Glutamatergic neuron (in vitro differentiated cells): Measurements from ENCODE around the gene ARID4B. TPM values are rescaled to one million over a fixed set of nuclear protein-coding genes. Genes with fewer than 3 reads are reported as not detected.
"Not testable (repeated sequence)": the region's sequence is repeated elsewhere in the genome, so short reads cannot be mapped to it uniquely, and the experiment has no call there.

Experiments used
- DNase-seq: peaks from one replicate; pipeline ENCODE4 v3.0.0; 2022
- H3K27ac Mint-ChIP-seq: one replicate; pipeline ENCODE4 v1.8.0; 2020; ENCODE audit warnings: mild to moderate bottlenecking, mixed read lengths, inconsistent platforms; ENCODE audit not compliant: unreplicated experiment
- H3K27me3 Mint-ChIP-seq: one replicate; pipeline ENCODE4 v1.8.0; 2020; ENCODE audit warnings: mild to moderate bottlenecking, moderate library complexity, mixed read lengths, inconsistent platforms; ENCODE audit not compliant: unreplicated experiment
- H3K36me3 Mint-ChIP-seq: one replicate; pipeline ENCODE4 v1.8.0; 2020; ENCODE audit warnings: mild to moderate bottlenecking, mixed read lengths, inconsistent platforms; ENCODE audit not compliant: unreplicated experiment
- H3K4me1 Mint-ChIP-seq: one replicate; pipeline ENCODE4 v1.8.0; 2020; ENCODE audit warnings: mild to moderate bottlenecking, low read depth, mixed read lengths, inconsistent platforms; ENCODE audit not compliant: unreplicated experiment
- H3K4me3 Mint-ChIP-seq: one replicate; pipeline ENCODE4 v1.8.0; 2020; ENCODE audit warnings: mild to moderate bottlenecking, mixed read lengths, inconsistent platforms; ENCODE audit not compliant: unreplicated experiment
- H3K9me3 Mint-ChIP-seq: one replicate; pipeline ENCODE4 v1.8.0; 2020; ENCODE audit warnings: mild to moderate bottlenecking, moderate library complexity, mixed read lengths, inconsistent platforms; ENCODE audit not compliant: unreplicated experiment
- total RNA-seq: library from RNA; stranded (reverse); fragmentation: NEBNext Ultra II Directional; extraction: Animal tissue kit (Norgen Biotek cat#: 25700); gene quantifications from one replicate; pipeline ENCODE4 v1.2.1, GENCODE V29; 2021; ENCODE audit not compliant: unreplicated experiment
- TF ChIP-seq, protein P1 (sequence below): fragments of 200-600 bp; sonication (generic); IDR thresholded peaks from one replicate; pipeline ENCODE4 v1.5.0; 2021; ENCODE audit not compliant: partially characterized antibody, unreplicated experiment

The ARID4B gene
- total RNA-seq, 1 donor from 2014 or later = 65.9 TPM

DNA sequence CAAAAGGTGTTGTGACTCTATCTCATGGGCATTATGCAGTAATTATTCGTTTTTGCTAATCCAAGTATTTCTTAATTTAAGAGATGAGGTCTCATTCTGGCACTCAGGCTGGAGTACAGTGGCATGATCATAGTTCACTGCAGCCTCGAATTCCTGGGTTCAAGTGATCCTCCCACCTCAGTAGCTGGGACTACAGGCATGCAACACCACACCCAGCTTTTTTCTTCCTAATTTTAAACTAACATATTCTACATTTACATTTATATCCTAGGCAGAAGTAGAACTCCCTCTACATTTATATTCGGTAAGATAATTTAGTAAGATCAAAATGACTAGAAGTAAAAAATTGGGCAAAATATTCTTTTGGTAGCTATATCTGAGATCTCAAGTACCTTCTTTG, 116.5 kb downstream of the ARID4B start:
- H3K27ac Mint-ChIP-seq = no peak overlapping the region
- H3K27me3 Mint-ChIP-seq = no peaks in the 10 kb centered on the region
- H3K4me3 Mint-ChIP-seq = no peak overlapping the region
- TF ChIP-seq, protein P1, sequence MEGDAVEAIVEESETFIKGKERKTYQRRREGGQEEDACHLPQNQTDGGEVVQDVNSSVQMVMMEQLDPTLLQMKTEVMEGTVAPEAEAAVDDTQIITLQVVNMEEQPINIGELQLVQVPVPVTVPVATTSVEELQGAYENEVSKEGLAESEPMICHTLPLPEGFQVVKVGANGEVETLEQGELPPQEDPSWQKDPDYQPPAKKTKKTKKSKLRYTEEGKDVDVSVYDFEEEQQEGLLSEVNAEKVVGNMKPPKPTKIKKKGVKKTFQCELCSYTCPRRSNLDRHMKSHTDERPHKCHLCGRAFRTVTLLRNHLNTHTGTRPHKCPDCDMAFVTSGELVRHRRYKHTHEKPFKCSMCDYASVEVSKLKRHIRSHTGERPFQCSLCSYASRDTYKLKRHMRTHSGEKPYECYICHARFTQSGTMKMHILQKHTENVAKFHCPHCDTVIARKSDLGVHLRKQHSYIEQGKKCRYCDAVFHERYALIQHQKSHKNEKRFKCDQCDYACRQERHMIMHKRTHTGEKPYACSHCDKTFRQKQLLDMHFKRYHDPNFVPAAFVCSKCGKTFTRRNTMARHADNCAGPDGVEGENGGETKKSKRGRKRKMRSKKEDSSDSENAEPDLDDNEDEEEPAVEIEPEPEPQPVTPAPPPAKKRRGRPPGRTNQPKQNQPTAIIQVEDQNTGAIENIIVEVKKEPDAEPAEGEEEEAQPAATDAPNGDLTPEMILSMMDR = no peak
- H3K4me1 Mint-ChIP-seq = no peaks in the 10 kb centered on the region
- no peak for DNase-seq
- no peaks in the 10 kb centered on the region for H3K36me3 Mint-ChIP-seq
- H3K9me3 Mint-ChIP-seq = peaks cover 1% of the 10 kb centered on the region

DNA sequence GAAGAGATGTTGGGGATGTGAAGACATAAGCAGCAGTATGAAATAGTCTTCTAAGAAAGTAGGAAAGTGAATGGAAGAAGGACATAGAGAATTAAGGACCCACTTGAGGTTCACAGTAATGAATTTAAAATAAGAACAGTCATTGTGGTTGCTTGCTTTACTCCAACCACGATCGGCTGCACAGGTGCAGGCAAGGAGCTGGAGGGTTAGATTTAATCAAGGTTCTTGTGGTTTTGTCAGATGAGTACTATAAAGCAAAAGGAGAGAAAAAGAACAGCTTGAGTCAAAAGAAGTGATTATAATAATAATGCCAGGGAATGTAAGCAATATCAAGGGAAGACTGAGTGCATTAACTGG, 120.8 kb downstream of the ARID4B start:
- Mint-ChIP-seq H3K4me1 (no peaks in the 10 kb centered on the region), H3K36me3 (no peaks in the 10 kb centered on the region), H3K27ac (no peak overlapping the region), H3K27me3 (no peaks in the 10 kb centered on the region), H3K9me3 (peaks cover 1% of the 10 kb centered on the region), H3K4me3 (no peak overlapping the region)
- DNase-seq = no peak
- TF ChIP-seq, protein P1 = no peak

- no peaks in the 10 kb centered on the region for H3K36me3 Mint-ChIP-seq
- H3K9me3 Mint-ChIP-seq = peaks cover 1% of the 10 kb centered on the region
- DNase-seq = no peak
- H3K4me3 Mint-ChIP-seq = no peak overlapping the region
- H3K27me3 Mint-ChIP-seq = no peaks in the 10 kb centered on the region
- H3K27ac Mint-ChIP-seq = no peak overlapping the region
- TF ChIP-seq, protein P1 = no peak
- H3K4me1 Mint-ChIP-seq = no peaks in the 10 kb centered on the region
These were observed 121.3 kb downstream of the ARID4B start for GRCh38 chr1:235206533-235207208.

DNA sequence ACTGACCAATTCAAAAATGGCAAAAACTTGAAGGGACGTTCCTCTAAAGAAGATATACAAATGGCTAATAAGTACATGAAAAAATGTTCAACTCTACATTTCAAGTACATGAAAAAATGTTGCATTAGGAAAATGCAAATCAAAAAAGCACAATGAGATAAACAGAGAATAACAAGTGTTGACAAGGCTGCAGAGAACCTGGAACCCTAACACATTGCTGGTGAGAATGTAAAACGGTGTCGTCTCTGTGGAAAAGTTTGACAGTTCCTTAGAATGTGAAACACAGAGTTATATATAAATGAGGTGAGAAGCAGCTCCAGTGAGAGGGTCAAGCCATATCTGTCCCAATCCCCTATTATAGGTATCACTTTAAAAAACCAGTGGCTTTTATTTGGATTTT, 122.3 kb downstream of the ARID4B start:
- no peaks in the 10 kb centered on the region for H3K9me3 Mint-ChIP-seq
- H3K27ac Mint-ChIP-seq = no peak overlapping the region

GRCh38 chr1:235203428-235203827, 124.6 kb downstream of the ARID4B start:
- TF ChIP-seq, protein P1 = no peak
- Mint-ChIP-seq H3K27ac (no peak overlapping the region), H3K27me3 (peaks cover 6% of the 10 kb centered on the region), H3K36me3 (no peaks in the 10 kb centered on the region), H3K4me3 (no peak overlapping the region), H3K9me3 (no peaks in the 10 kb centered on the region), H3K4me1 (peaks cover 3% of the 10 kb centered on the region)
- DNase-seq = no peak

More for the DNA sequence above, 122.3 kb downstream of the ARID4B start:
- H3K4me3 Mint-ChIP-seq = no peak overlapping the region
- no peaks in the 10 kb centered on the region for H3K27me3 Mint-ChIP-seq
- no peaks in the 10 kb centered on the region for H3K4me1 Mint-ChIP-seq
- no peak for DNase-seq
- TF ChIP-seq, protein P1 = no peak
- no peaks in the 10 kb centered on the region for H3K36me3 Mint-ChIP-seq

GRCh38 chr1:235202447-235202846, 125.5 kb downstream of the ARID4B start:
- H3K27me3 Mint-ChIP-seq, H3K4me3 Mint-ChIP-seq, H3K9me3 Mint-ChIP-seq, H3K27ac Mint-ChIP-seq, DNase-seq, H3K4me1 Mint-ChIP-seq, H3K36me3 Mint-ChIP-seq: not testable (repeated sequence)
